Measurements from ENCODE around the gene LGR4. TPM values are rescaled to one million over a fixed set of nuclear protein-coding genes. Genes with fewer than 3 reads are reported as not detected.

LGR4 gene
- total and polyA plus RNA-seq, 2 donors (not counting 1 experiment from before 2014, with no cell fraction given), result 0.92 to 3.3 TPM

- no peaks in the 10 kb centered on the region for H3K9me3 Mint-ChIP-seq (ENCODE audit: insufficient read depth)
- no peaks in the 10 kb centered on the region for H3K27me3 Mint-ChIP-seq
- CTCF ChIA-PET, result no interaction called here
- DNase-seq, result no peak
- H3K27ac ChIP-seq (ENCODE audit: low read length in 2 of 2), result no peak overlapping the region
- no peaks in the 10 kb centered on the region for H3K4me1 ChIP-seq (ENCODE audit: control insufficient read depth in 2 of 2, insufficient read depth in 2 of 2, low read length in 2 of 2)
- no peaks in the 10 kb centered on the region for H4K20me1 ChIP-seq (ENCODE audit: control insufficient read depth, insufficient read depth, low read length, poor library complexity, severe bottlenecking)
- no peak for TF ChIP-seq EZH2 (IDR thresholded peaks at IDR 0.05; ENCODE audit: borderline replicate concordance, insufficient read depth, low read depth, low read length, poor library complexity, severe bottlenecking)
- no peak for TF ChIP-seq CTCF (IDR thresholded peaks at IDR 0.05)
- H3K27ac Mint-ChIP-seq, result no peak overlapping the region
- no peaks in the 10 kb centered on the region for H3K36me3 ChIP-seq (replicated peaks in 1 of 2; ENCODE audit: control extremely low read depth in 1 of 2, control insufficient read depth in 1 of 2, extremely low read depth in 1 of 2, insufficient read depth in 2 of 2, low read length in 1 of 2)
- no peak overlapping the region for H3K9ac ChIP-seq (ENCODE audit: low read length)
- intact Hi-C loops (cut with micrococcal nuclease), result no loop called here
- no peak for ATAC-seq (ENCODE audit: low read depth)
- H3K4me3 Mint-ChIP-seq, result no peak overlapping the region
- 60% methylated on average over 1 of the region's 1 CpG for WGBS (ENCODE audit: insufficient coverage)
- H3K4me2 ChIP-seq (replicated peaks; ENCODE audit: low read depth, low read length, poor library complexity, severe bottlenecking), result no peak overlapping the region
- no peaks in the 10 kb centered on the region for H3K27me3 ChIP-seq (replicated peaks in 1 of 4; ENCODE audit: control extremely low read depth in 1 of 4, control insufficient read depth in 3 of 4, insufficient read depth in 4 of 4, low read length in 3 of 4)
- H3K9me3 ChIP-seq (ENCODE audit: control extremely low read depth in 1 of 3, control insufficient read depth in 2 of 3, insufficient read depth in 1 of 3, low read length in 2 of 3), result no peaks in the 10 kb centered on the region
- no peak overlapping the region for H3K4me3 ChIP-seq (ENCODE audit: control extremely low read depth in 1 of 5, extremely low read depth in 1 of 5, insufficient read depth in 1 of 5, low read depth in 2 of 5, low read length in 4 of 5)
- POLR2A ChIA-PET, result no interaction called here
- H3K79me2 ChIP-seq (ENCODE audit: control insufficient read depth, insufficient read depth, low read length), result no peaks in the 10 kb centered on the region
- no peak overlapping the region for H2AFZ ChIP-seq (ENCODE audit: insufficient read depth, low read depth, low read length, poor library complexity, severe bottlenecking)
- no peaks in the 10 kb centered on the region for H3K4me1 Mint-ChIP-seq
Measured at GRCh38 chr11:27418356-27418755, 54.2 kb downstream of the LGR4 start.

DNA sequence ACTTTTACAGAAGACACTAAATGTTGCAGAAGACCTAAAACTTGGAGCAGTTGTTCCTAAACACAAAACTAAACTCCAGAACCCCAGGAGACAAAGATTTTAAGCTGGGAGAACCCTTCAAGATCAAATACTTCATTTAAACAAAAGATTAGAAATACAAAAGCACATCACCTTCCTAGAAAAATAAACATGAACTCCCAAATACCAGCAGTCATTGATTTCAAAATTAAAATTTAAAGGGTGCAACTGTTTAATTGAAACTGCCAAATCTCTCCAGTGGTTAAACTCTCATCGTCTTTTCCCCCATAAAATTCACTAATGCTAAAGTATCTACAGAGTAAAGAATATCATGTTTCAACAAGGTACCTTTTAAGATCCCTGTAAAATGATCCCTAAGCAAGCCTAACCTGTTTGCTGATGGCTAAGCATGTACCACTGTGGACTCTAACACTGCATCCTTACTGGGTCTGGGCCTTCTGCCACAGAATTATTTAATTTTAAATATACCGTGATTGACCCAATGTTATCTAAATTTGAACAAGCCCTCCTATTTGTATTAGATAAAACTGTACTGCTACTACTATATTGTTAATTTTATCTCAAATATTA is 55.9 kb downstream of the LGR4 start:
- TF ChIP-seq CTCF (IDR thresholded peaks at IDR 0.05), result no peak
- no peak for TF ChIP-seq EZH2 (IDR thresholded peaks at IDR 0.05; ENCODE audit: borderline replicate concordance, insufficient read depth, low read depth, low read length, poor library complexity, severe bottlenecking)
- ATAC-seq (ENCODE audit: low read depth) (no peak), DNase-seq (no peak)
- Histone ChIP-seq H3K36me3 (replicated peaks in 1 of 2; ENCODE audit: control extremely low read depth in 1 of 2, control insufficient read depth in 1 of 2, extremely low read depth in 1 of 2, insufficient read depth in 2 of 2, low read length in 1 of 2) (no peaks in the 10 kb centered on the region), H3K4me3 (ENCODE audit: control extremely low read depth in 1 of 5, extremely low read depth in 1 of 5, insufficient read depth in 1 of 5, low read depth in 2 of 5, low read length in 4 of 5) (no peak overlapping the region), H3K27me3 (replicated peaks in 1 of 4; ENCODE audit: control extremely low read depth in 1 of 4, control insufficient read depth in 3 of 4, insufficient read depth in 4 of 4, low read length in 3 of 4) (no peaks in the 10 kb centered on the region), H3K27ac (ENCODE audit: low read length in 2 of 2) (no peak overlapping the region), H2AFZ (ENCODE audit: insufficient read depth, low read depth, low read length, poor library complexity, severe bottlenecking) (no peak overlapping the region), H3K4me2 (replicated peaks; ENCODE audit: low read depth, low read length, poor library complexity, severe bottlenecking) (no peak overlapping the region), H3K4me1 (ENCODE audit: control insufficient read depth in 2 of 2, insufficient read depth in 2 of 2, low read length in 2 of 2) (no peaks in the 10 kb centered on the region), H4K20me1 (ENCODE audit: control insufficient read depth, insufficient read depth, low read length, poor library complexity, severe bottlenecking) (no peaks in the 10 kb centered on the region), H3K9me3 (ENCODE audit: control extremely low read depth in 1 of 3, control insufficient read depth in 2 of 3, insufficient read depth in 1 of 3, low read length in 2 of 3) (no peaks in the 10 kb centered on the region), H3K9ac (ENCODE audit: low read length) (no peak overlapping the region), H3K79me2 (ENCODE audit: control insufficient read depth, insufficient read depth, low read length) (no peaks in the 10 kb centered on the region)
- CTCF ChIA-PET, result no interaction called here
- no peak overlapping the region for H3K4me3 Mint-ChIP-seq
- no peaks in the 10 kb centered on the region for H3K27me3 Mint-ChIP-seq
- no peaks in the 10 kb centered on the region for H3K9me3 Mint-ChIP-seq (ENCODE audit: insufficient read depth)
- no CpG with 5 or more reads among the region's 2 CpGs for WGBS (ENCODE audit: insufficient coverage)
- H3K27ac Mint-ChIP-seq, result no peak overlapping the region
- POLR2A ChIA-PET, result no interaction called here
- H3K4me1 Mint-ChIP-seq, result no peaks in the 10 kb centered on the region
- intact Hi-C loops (cut with micrococcal nuclease), result no loop called here
